Neural progenitor cell (in vitro differentiated cells): Measurements from ENCODE around the gene CTTNBP2NL. TPM values are rescaled to one million over a fixed set of nuclear protein-coding genes. Genes with fewer than 3 reads are reported as not detected.

Experiments used
- DNase-seq: peaks from one replicate; pipeline ENCODE4 v3.0.0-alpha.2; 2016; ENCODE audit warnings: low spot score
- H2AFZ ChIP-seq: fragments of 200-600 bp; sonication (generic); replicated peaks from 2 replicates; pipeline ENCODE4 v1.6.1; 2016; ENCODE audit warnings: antibody characterized with exemption
- H3F3A ChIP-seq: fragments of 200-600 bp; sonication (generic); 2 replicates; pipeline ENCODE4 v1.6.1; 2016; ENCODE audit warnings: antibody characterized with exemption, low read depth
- H3K27ac ChIP-seq: fragments of 200-600 bp; sonication (generic); 2 replicates; pipeline ENCODE4 v1.5.1; 2016; ENCODE audit warnings: mild to moderate bottlenecking
- H3K27me3 ChIP-seq: fragments of 200-600 bp; sonication (generic); 2 replicates; pipeline ENCODE4 v1.6.1; 2016; ENCODE audit warnings: mild to moderate bottlenecking, moderate library complexity
- H3K36me3 ChIP-seq: fragments of 200-600 bp; sonication (generic); 2 replicates; pipeline ENCODE4 v1.5.1; 2016
- H3K4me1 ChIP-seq: fragments of 200-600 bp; sonication (generic); 2 replicates; pipeline ENCODE4 v1.6.1; 2016; ENCODE audit warnings: mixed run types
- H3K4me2 ChIP-seq: fragments of 200-600 bp; sonication (generic); 2 replicates; pipeline ENCODE4 v1.6.1; 2016
- H3K4me3 ChIP-seq: fragments of 200-600 bp; sonication (generic); 2 replicates; pipeline ENCODE4 v1.5.1; 2016
- H3K79me2 ChIP-seq: fragments of 200-600 bp; sonication (generic); 2 replicates; pipeline ENCODE4 v1.6.1; 2016; ENCODE audit warnings: low read depth
- H3K9ac ChIP-seq: fragments of 200-600 bp; sonication (generic); 2 replicates; pipeline ENCODE4 v1.6.1; 2016
- H3K9me3 ChIP-seq: fragments of 200-600 bp; sonication (generic); 2 replicates; pipeline ENCODE4 v1.5.1; 2016; ENCODE audit warnings: low read depth
- H4K20me1 ChIP-seq: fragments of 200-600 bp; sonication (generic); 2 replicates; pipeline ENCODE4 v1.6.1; 2016; ENCODE audit warnings: low read depth
- H3K27ac Mint-ChIP-seq: 3 replicates; pipeline ENCODE4 v1.8.0; 2021; ENCODE audit warnings: mixed read lengths
- H3K27me3 Mint-ChIP-seq: 2 replicates; pipeline ENCODE4 v1.8.0; 2022; ENCODE audit warnings: low read depth, mild to moderate bottlenecking, inconsistent platforms, moderate library complexity, mixed read lengths; ENCODE audit not compliant: insufficient read depth
- H3K36me3 Mint-ChIP-seq: 3 replicates; pipeline ENCODE4 v1.8.0; 2021; ENCODE audit warnings: mixed read lengths
- H3K4me1 Mint-ChIP-seq: 3 replicates; pipeline ENCODE4 v1.8.0; 2021; ENCODE audit warnings: mixed read lengths
- H3K4me3 Mint-ChIP-seq: 3 replicates; pipeline ENCODE4 v1.8.0; 2021; ENCODE audit warnings: mild to moderate bottlenecking, moderate library complexity, mixed read lengths
- H3K9me3 Mint-ChIP-seq: 3 replicates; pipeline ENCODE4 v1.8.0; 2020; ENCODE audit warnings: mixed read lengths
- CTCF ChIP-seq: fragments of 200-600 bp; sonication (generic); IDR thresholded peaks from 2 replicates; pipeline ENCODE4 v1.5.1; 2017; ENCODE audit warnings: antibody characterized with exemption, mild to moderate bottlenecking
- EZH2 ChIP-seq: fragments of 200-600 bp; sonication (generic); IDR thresholded peaks from 2 replicates; pipeline ENCODE4 v1.6.1; 2017; ENCODE audit warnings: antibody characterized with exemption, mild to moderate bottlenecking, moderate library complexity
- EZH2phosphoT487 ChIP-seq: fragments of 200-600 bp; sonication (generic); IDR thresholded peaks from 2 replicates; pipeline ENCODE4 v1.6.1; 2017; ENCODE audit warnings: antibody characterized with exemption
- total RNA-seq: library from RNA; depleted of rRNA; stranded (reverse); fragments of >200 nt; gene quantifications from 2 replicates; pipeline ENCODE4 v1.2.3, GENCODE V29; 2015; ENCODE audit warnings: low replicate concordance

The CTTNBP2NL gene
- total RNA-seq, 1 donor from 2014 or later, result 27.2 TPM

- Histone ChIP-seq H3K4me1 (peaks cover 10% of the 10 kb centered on the region), H3K79me2 (no peaks in the 10 kb centered on the region), H2AFZ (no peak overlapping the region), H3K9me3 (no peaks in the 10 kb centered on the region), H3F3A (peaks cover 10% of the 10 kb centered on the region), H3K4me3 (no peak overlapping the region), H4K20me1 (no peaks in the 10 kb centered on the region), H3K9ac (no peak overlapping the region), H3K36me3 (no peaks in the 10 kb centered on the region), H3K4me2 (no peak overlapping the region), H3K27me3 (no peaks in the 10 kb centered on the region), H3K27ac (no peak overlapping the region)
- peaks cover 3% of the 10 kb centered on the region for H3K27me3 Mint-ChIP-seq
- no peaks in the 10 kb centered on the region for H3K36me3 Mint-ChIP-seq
- no peak for DNase-seq
- TF ChIP-seq CTCF, result no peak
- TF ChIP-seq EZH2, result no peak
- TF ChIP-seq EZH2phosphoT487, result no peak
- no peak overlapping the region for H3K27ac Mint-ChIP-seq
- H3K4me1 Mint-ChIP-seq, result peaks cover 3% of the 10 kb centered on the region
- no peak overlapping the region for H3K4me3 Mint-ChIP-seq
- peaks cover 2% of the 10 kb centered on the region for H3K9me3 Mint-ChIP-seq
These were observed 38.5 kb upstream of the CTTNBP2NL start for GRCh38 chr1:112357467-112357866.

GRCh38 chr1:112358061-112358770 lies 37.8 kb upstream of the CTTNBP2NL start:
- Histone ChIP-seq H3K9ac (no peak overlapping the region), H3F3A (peaks cover 10% of the 10 kb centered on the region), H3K4me2 (no peak overlapping the region), H3K79me2 (no peaks in the 10 kb centered on the region), H4K20me1 (no peaks in the 10 kb centered on the region), H2AFZ (no peak overlapping the region), H3K4me3 (no peak overlapping the region), H3K4me1 (peaks cover 10% of the 10 kb centered on the region), H3K27ac (no peak overlapping the region), H3K9me3 (no peaks in the 10 kb centered on the region), H3K27me3 (no peaks in the 10 kb centered on the region), H3K36me3 (no peaks in the 10 kb centered on the region)
- Mint-ChIP-seq H3K4me1 (peaks cover 3% of the 10 kb centered on the region), H3K36me3 (no peaks in the 10 kb centered on the region), H3K27ac (no peak overlapping the region), H3K9me3 (peaks cover under 1% of the 10 kb centered on the region), H3K27me3 (peaks cover 3% of the 10 kb centered on the region), H3K4me3 (peak overlapping the region; percentile 16)
- no peak for DNase-seq
- TF ChIP-seq CTCF, result no peak
- TF ChIP-seq EZH2, result no peak
- no peak for TF ChIP-seq EZH2phosphoT487

- H3K27ac Mint-ChIP-seq, result no peak overlapping the region
- Histone ChIP-seq H3K4me1 (peaks cover 10% of the 10 kb centered on the region), H2AFZ (peak overlapping the region; percentile 90), H3K9ac (no peak overlapping the region), H4K20me1 (no peaks in the 10 kb centered on the region), H3K4me2 (no peak overlapping the region), H3K27me3 (no peaks in the 10 kb centered on the region), H3K4me3 (no peak overlapping the region), H3K36me3 (no peaks in the 10 kb centered on the region), H3F3A (peaks cover 10% of the 10 kb centered on the region), H3K79me2 (no peaks in the 10 kb centered on the region), H3K27ac (no peak overlapping the region), H3K9me3 (no peaks in the 10 kb centered on the region)
- no peak overlapping the region for H3K4me3 Mint-ChIP-seq
- H3K9me3 Mint-ChIP-seq, result no peaks in the 10 kb centered on the region
- H3K27me3 Mint-ChIP-seq, result peaks cover 3% of the 10 kb centered on the region
- no peaks in the 10 kb centered on the region for H3K36me3 Mint-ChIP-seq
- peak; percentile 79 for TF ChIP-seq CTCF
- no peak for TF ChIP-seq EZH2
- no peak for TF ChIP-seq EZH2phosphoT487
- H3K4me1 Mint-ChIP-seq, result peaks cover 3% of the 10 kb centered on the region
- DNase-seq, result peak; percentile 65
These were observed 37.1 kb upstream of the CTTNBP2NL start for GRCh38 chr1:112358798-112359408.
